ENCODE measurements around the gene FAM110A.

DNA sequence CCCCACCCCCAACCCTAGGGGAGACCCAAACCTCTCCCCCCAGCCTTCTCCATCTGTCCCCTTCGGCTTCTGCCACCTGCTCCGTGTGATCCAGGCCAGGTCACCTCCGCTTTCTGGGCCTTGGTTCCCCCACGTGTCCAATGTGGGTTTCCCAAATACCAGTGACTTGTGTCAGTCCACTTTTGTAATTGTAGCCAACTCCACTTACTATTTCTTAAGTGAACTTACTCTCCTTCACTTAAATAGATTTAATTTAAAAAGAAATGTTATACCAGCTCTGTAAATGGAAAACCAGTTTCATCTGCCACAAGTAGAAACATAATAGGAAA is 10.0 kb upstream of the FAM110A start:
- no peak for TF ChIP-seq EZH2phosphoT487 (IDR thresholded peaks at IDR 0.05; ENCODE audit: borderline replicate concordance, low read length)
- TF ChIP-seq, protein P1, sequence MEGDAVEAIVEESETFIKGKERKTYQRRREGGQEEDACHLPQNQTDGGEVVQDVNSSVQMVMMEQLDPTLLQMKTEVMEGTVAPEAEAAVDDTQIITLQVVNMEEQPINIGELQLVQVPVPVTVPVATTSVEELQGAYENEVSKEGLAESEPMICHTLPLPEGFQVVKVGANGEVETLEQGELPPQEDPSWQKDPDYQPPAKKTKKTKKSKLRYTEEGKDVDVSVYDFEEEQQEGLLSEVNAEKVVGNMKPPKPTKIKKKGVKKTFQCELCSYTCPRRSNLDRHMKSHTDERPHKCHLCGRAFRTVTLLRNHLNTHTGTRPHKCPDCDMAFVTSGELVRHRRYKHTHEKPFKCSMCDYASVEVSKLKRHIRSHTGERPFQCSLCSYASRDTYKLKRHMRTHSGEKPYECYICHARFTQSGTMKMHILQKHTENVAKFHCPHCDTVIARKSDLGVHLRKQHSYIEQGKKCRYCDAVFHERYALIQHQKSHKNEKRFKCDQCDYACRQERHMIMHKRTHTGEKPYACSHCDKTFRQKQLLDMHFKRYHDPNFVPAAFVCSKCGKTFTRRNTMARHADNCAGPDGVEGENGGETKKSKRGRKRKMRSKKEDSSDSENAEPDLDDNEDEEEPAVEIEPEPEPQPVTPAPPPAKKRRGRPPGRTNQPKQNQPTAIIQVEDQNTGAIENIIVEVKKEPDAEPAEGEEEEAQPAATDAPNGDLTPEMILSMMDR (IDR thresholded peaks at IDR 0.05; ENCODE audit: low read depth, low read length, poor library complexity, severe bottlenecking): no peak
